NCI-H82 (cell line): ENCODE results near the gene ZSWIM5.
"Not testable (repeated sequence)": the region's sequence is repeated elsewhere in the genome, so short reads cannot be mapped to it uniquely, and the experiment has no call there.

Experiments
- DNase-seq: peaks from one replicate; lab custom pipeline; 2025; lab: John Stamatoyannopoulos, UW

The ZSWIM5 gene

GRCh38 chr1:45093334-45093733 lies 113.1 kb downstream of the ZSWIM5 start:
- DNase-seq, result no peak

- DNase-seq, result no peak
Observed at GRCh38 chr1:45089711-45090110, 116.7 kb downstream of the ZSWIM5 start.

- peak; percentile 67 for DNase-seq
Observed at GRCh38 chr1:45084562-45084961, 121.8 kb downstream of the ZSWIM5 start.

GRCh38 chr1:45079533-45079932 lies 126.9 kb downstream of the ZSWIM5 start:
- no peak for DNase-seq

- not testable (repeated sequence) for DNase-seq
Observed at GRCh38 chr1:45076959-45077358, 129.4 kb downstream of the ZSWIM5 start.

- no peak for DNase-seq
Observed at GRCh38 chr1:45071567-45071966, 134.8 kb downstream of the ZSWIM5 start.

GRCh38 chr1:45067806-45068205 lies 138.6 kb downstream of the ZSWIM5 start:
- no peak for DNase-seq

GRCh38 chr1:45065083-45065482 lies 141.3 kb downstream of the ZSWIM5 start:
- DNase-seq, result no peak

- not testable (repeated sequence) for DNase-seq
Observed at GRCh38 chr1:45062463-45062862, 143.9 kb downstream of the ZSWIM5 start.

GRCh38 chr1:45059829-45060228 lies 146.6 kb downstream of the ZSWIM5 start:
- no peak for DNase-seq

GRCh38 chr1:45057542-45057941 lies 148.9 kb downstream of the ZSWIM5 start:
- DNase-seq, result no peak

- DNase-seq, result no peak
Observed at GRCh38 chr1:45051005-45051772, 155.2 kb downstream of the ZSWIM5 start.

GRCh38 chr1:45047032-45047431 lies 159.4 kb downstream of the ZSWIM5 start:
- DNase-seq, result no peak

- DNase-seq, result no peak
Observed at GRCh38 chr1:45044916-45045315, 161.5 kb downstream of the ZSWIM5 start.

- DNase-seq, result no peak
Observed at GRCh38 chr1:45043094-45043493, 163.3 kb downstream of the ZSWIM5 start.

GRCh38 chr1:45040297-45040696 lies 166.1 kb downstream of the ZSWIM5 start:
- no peak for DNase-seq

GRCh38 chr1:45038661-45039364 lies 167.6 kb downstream of the ZSWIM5 start:
- no peak for DNase-seq

- DNase-seq, result no peak
Observed at GRCh38 chr1:45038240-45038639, 168.2 kb downstream of the ZSWIM5 start.

- no peak for DNase-seq
Observed at GRCh38 chr1:45037456-45037855, 168.9 kb downstream of the ZSWIM5 start.

GRCh38 chr1:45035631-45036301 lies 170.6 kb downstream of the ZSWIM5 start:
- no peak for DNase-seq

- no peak for DNase-seq
Observed at GRCh38 chr1:45033356-45033755, 173.0 kb downstream of the ZSWIM5 start.

- no peak for DNase-seq
Observed at GRCh38 chr1:45032837-45033236, 173.6 kb downstream of the ZSWIM5 start.

- DNase-seq, result no peak
Observed at GRCh38 chr1:45026446-45026845, 180.0 kb downstream of the ZSWIM5 start.
